HepG2 (cell line): ENCODE data around the gene TTLL11. TPM values are rescaled to one million over a fixed set of nuclear protein-coding genes. Genes with fewer than 3 reads are reported as not detected.

Source experiments
- ATAC-seq: fragments of 200-7000 bp; cut with Tn5 transposase; 3 replicates; pipeline ENCODE4 v1.9.1; 2020; ENCODE audit warnings: mild to moderate bottlenecking, moderate library complexity
- BruUV-seq: library from RNA; stranded (reverse); fragments of 400-500 nt; replicated peaks from 2 replicates; lab custom pipeline; 2021; lab: Mats Ljungman, UMichigan
- CTCF ChIA-PET: fragments of 300-600 bp; formaldehyde crosslinking; extraction: SDS; loops from one replicate; lab custom pipeline; 2021; ENCODE audit warnings: low total read pairs, inconsistent platforms, low intra/inter-chr PET ratio; lab: Yijun Ruan, JAX
- POLR2A ChIA-PET: fragments of 350-600 bp; sonication (Branson Sonifier 250); formaldehyde crosslinking; loops from one replicate; lab custom pipeline; 2020; ENCODE audit warnings: antibody characterized with exemption, inconsistent platforms; lab: Yijun Ruan, JAX
- DNase-seq: peaks from one replicate; pipeline ENCODE4 v3.0.0-alpha.2; 2015; ENCODE audit warnings: low spot score
- FAIRE-seq: peaks from 3 replicates; lab custom pipeline; 2011; peaks lifted over from hg19 to GRCh38; lab: Jason Lieb, UNC
- H2AFZ ChIP-seq: one replicate; pipeline ENCODE4 v1.6.1; 2011; ENCODE audit warnings: low read length, inconsistent platforms
- H3K27ac ChIP-seq: fragments of 300-600 bp; 3 replicates; pipeline ENCODE4 v1.8.0; 2011; ENCODE audit warnings: mixed run types, mild to moderate bottlenecking, mixed read lengths, low read length, inconsistent platforms; ENCODE audit not compliant: insufficient read depth; ENCODE audit errors: extremely low read length
- H3K27me3 ChIP-seq, 2 experiments: fragments of 200-600 bp in 1 of 2; 2 replicates in 1 of 2; 3 replicates in 1 of 2; pipeline versions ENCODE4 v1.6.0 to v1.8.0; 2011; ENCODE audit warnings: low read length in 2 of 2, mild to moderate bottlenecking in 2 of 2, moderate library complexity in 2 of 2, inconsistent platforms in 1 of 2; ENCODE audit not compliant: insufficient read depth in 2 of 2, control insufficient read depth in 1 of 2
- H3K36me3 ChIP-seq, 2 experiments: fragments of 200-600 bp in 1 of 2; replicated peaks in 1 of 2; 2 replicates in 1 of 2; 3 replicates in 1 of 2; pipeline versions ENCODE4 v1.5.1 to v1.8.0; 2011; ENCODE audit warnings: low read length in 2 of 2, inconsistent platforms in 1 of 2; ENCODE audit not compliant: insufficient read depth in 2 of 2, control insufficient read depth in 1 of 2
- H3K4me1 ChIP-seq: 2 replicates; pipeline ENCODE4 v1.5.1; 2012; ENCODE audit warnings: low read length, inconsistent platforms; ENCODE audit not compliant: insufficient read depth
- H3K4me2 ChIP-seq: 2 replicates; pipeline ENCODE4 v1.6.0; 2011; ENCODE audit warnings: low read depth, low read length, inconsistent platforms
- H3K4me3 ChIP-seq, 3 experiments: fragments of 200-600 bp in 1 of 3; sonication (generic), shearing (Covaris generic) in 1 of 3; replicated peaks in 1 of 3; 2 replicates each; pipeline ENCODE4 v1.5.1; 2011 to 2016; ENCODE audit warnings: low read length in 3 of 3, inconsistent platforms in 2 of 3, low read depth in 2 of 3, mild to moderate bottlenecking in 2 of 3, control low read depth in 1 of 3, mixed read lengths in 1 of 3; ENCODE audit not compliant: insufficient read depth in 1 of 3
- H3K79me2 ChIP-seq: one replicate; pipeline ENCODE4 v1.6.1; 2011; ENCODE audit warnings: low read length, inconsistent platforms; ENCODE audit not compliant: insufficient read depth
- H3K9ac ChIP-seq: 2 replicates; pipeline ENCODE4 v1.6.0; 2011; ENCODE audit warnings: mild to moderate bottlenecking, low read depth, low read length, inconsistent platforms; ENCODE audit not compliant: insufficient read depth
- H3K9me3 ChIP-seq: 2 replicates; pipeline ENCODE4 v1.5.1; 2012; ENCODE audit warnings: mild to moderate bottlenecking, low read length
- H4K20me1 ChIP-seq: 2 replicates; pipeline ENCODE4 v1.6.0; 2011; ENCODE audit warnings: inconsistent platforms, mild to moderate bottlenecking, low read length, moderate library complexity; ENCODE audit not compliant: insufficient read depth
- IRF9 ChIP-seq: sonication (generic); formaldehyde crosslinking; IDR thresholded peaks from 2 replicates; pipeline ENCODE4 v1.8.0; 2022; ENCODE audit warnings: missing genetic modification reagents, mild to moderate bottlenecking, borderline replicate concordance
- TOE1 ChIP-seq: sonication (generic); formaldehyde crosslinking; IDR thresholded peaks from 2 replicates; pipeline ENCODE4 v1.4.0; 2020; ENCODE audit warnings: mild to moderate bottlenecking, missing genetic modification reagents
- WGBS: methylation state at CpG from one replicate; pipeline ENCODE4 v1.1.6; 2017; ENCODE audit warnings: low lambda C conversion rate; 5-methylcytosine and 5-hydroxymethylcytosine counted together
- in situ Hi-C: cut with HindIII; loops from 2 replicates; pipeline ENCODE4 v1.10.0; 2017; ENCODE audit warnings: low pct_unique_long_range_greater_than_20kb; ENCODE audit not compliant: extremely low pct_ligation_motif_present
- intact Hi-C: fragments of 100-400 bp; cut with micrococcal nuclease; formaldehyde crosslinking; loops from one replicate; pipeline ENCODE4 v1.10.0; 2022; ENCODE audit not compliant: unreplicated experiment
- polyA plus RNA-seq, 8 experiments: library from polyadenylated mRNA; depleted of rRNA in 3 of 8; stranded (reverse) in 7 of 8; unstranded in 1 of 8; fragments of >200 nt; fragmentation: Illumina TruSeq in 4 of 8; extraction: Trizol in 4 of 8; gene quantifications; 2 replicates each; pipeline versions ENCODE4 v1.2.1 to v1.2.3, GENCODE V29; 2011 to 2016; ENCODE audit warnings: low read depth in 4 of 8, missing spikeins in 1 of 8, mixed read lengths in 1 of 8; ENCODE audit not compliant: insufficient read depth in 1 of 8
- total RNA-seq, 5 experiments: library from RNA; depleted of rRNA; stranded (reverse); fragments of >200 nt; fragmentation: Illumina TruSeq; extraction: Trizol; gene quantifications; 2 replicates each; pipeline ENCODE4 v1.2.3, GENCODE V29; 2016; ENCODE audit warnings: low read depth in 1 of 5
- TF ChIP-seq, protein P1 (sequence below): IDR thresholded peaks from 2 replicates; pipeline ENCODE4 v1.6.1; 2012; ENCODE audit warnings: low read length, improper control_type of control experiment

TTLL11 gene
- total and polyA plus RNA-seq, 2 of the 13 experiments (the other 11 are each of a cell fraction or from before 2014, with no cell fraction given): 4.5 to 5.2 TPM

DNA sequence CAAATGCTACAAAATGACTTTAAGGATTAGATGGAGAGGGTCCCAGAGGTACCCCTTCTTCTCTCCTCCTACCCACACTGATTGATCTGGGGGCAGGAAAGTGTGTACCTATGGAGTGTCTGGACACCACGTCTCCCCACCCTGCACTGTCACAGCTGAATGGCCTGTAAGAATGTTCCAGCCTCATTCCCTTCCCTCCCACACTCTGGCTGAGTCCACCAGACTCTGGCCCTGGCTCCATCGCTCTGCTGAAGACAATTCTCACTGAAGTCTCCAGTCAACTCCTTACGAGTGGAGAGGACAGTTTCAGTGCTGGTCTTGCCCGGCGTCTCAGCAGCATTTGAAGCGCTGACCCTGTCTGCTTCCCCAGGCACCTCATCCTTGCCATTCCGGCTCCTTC, 105.8 kb downstream of the TTLL11 start:
- TF ChIP-seq TOE1 (no peak), IRF9 (CRISPR knock-in tag) (no peak)
- TF ChIP-seq, protein P1, sequence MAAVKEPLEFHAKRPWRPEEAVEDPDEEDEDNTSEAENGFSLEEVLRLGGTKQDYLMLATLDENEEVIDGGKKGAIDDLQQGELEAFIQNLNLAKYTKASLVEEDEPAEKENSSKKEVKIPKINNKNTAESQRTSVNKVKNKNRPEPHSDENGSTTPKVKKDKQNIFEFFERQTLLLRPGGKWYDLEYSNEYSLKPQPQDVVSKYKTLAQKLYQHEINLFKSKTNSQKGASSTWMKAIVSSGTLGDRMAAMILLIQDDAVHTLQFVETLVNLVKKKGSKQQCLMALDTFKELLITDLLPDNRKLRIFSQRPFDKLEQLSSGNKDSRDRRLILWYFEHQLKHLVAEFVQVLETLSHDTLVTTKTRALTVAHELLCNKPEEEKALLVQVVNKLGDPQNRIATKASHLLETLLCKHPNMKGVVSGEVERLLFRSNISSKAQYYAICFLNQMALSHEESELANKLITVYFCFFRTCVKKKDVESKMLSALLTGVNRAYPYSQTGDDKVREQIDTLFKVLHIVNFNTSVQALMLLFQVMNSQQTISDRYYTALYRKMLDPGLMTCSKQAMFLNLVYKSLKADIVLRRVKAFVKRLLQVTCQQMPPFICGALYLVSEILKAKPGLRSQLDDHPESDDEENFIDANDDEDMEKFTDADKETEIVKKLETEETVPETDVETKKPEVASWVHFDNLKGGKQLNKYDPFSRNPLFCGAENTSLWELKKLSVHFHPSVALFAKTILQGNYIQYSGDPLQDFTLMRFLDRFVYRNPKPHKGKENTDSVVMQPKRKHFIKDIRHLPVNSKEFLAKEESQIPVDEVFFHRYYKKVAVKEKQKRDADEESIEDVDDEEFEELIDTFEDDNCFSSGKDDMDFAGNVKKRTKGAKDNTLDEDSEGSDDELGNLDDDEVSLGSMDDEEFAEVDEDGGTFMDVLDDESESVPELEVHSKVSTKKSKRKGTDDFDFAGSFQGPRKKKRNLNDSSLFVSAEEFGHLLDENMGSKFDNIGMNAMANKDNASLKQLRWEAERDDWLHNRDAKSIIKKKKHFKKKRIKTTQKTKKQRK: no peak
- no peak overlapping the region for H3K9ac ChIP-seq
- H3K9me3 ChIP-seq: no peaks in the 10 kb centered on the region
- H4K20me1 ChIP-seq: no peaks in the 10 kb centered on the region
- CTCF ChIA-PET: no interaction called here
- in situ Hi-C loops (loop anchor here (25.0 kb wide), 1 partner anchor 250 kb away; no protein-coding TSS in a partner anchor), intact Hi-C loops (no loop called here)
- no peak for ATAC-seq
- H3K27me3 ChIP-seq: no peaks in the 10 kb centered on the region
- no peak overlapping the region for H3K4me2 ChIP-seq
- no peak overlapping the region for H3K4me3 ChIP-seq
- H3K36me3 ChIP-seq: no peaks in the 10 kb centered on the region
- no peak overlapping the region for H2AFZ ChIP-seq
- no peak overlapping the region for H3K27ac ChIP-seq
- DNase-seq: no peak
- H3K79me2 ChIP-seq: no peaks in the 10 kb centered on the region
- BruUV-seq: no TSS peak
- POLR2A ChIA-PET: no interaction called here
- peaks cover 56% of the 10 kb centered on the region for H3K4me1 ChIP-seq
- FAIRE-seq: no peak
- 97% methylated on average over 7 of the region's 7 CpGs for WGBS
